ENCODE results near the gene VWA8. TPM values are rescaled to one million over a fixed set of nuclear protein-coding genes. Genes with fewer than 3 reads are reported as not detected.

VWA8 gene
- total RNA-seq, 1 donor: 33.2 TPM

- no peak for TF ChIP-seq CTCF (IDR thresholded peaks at IDR 0.05; ENCODE audit: insufficient read depth, low read depth, low read length)
- peak; percentile 34 for DNase-seq (ENCODE audit: low read depth)
- H3K4me3 ChIP-seq (ENCODE audit: low read depth, low read length): no peak overlapping the region
Observed at GRCh38 chr13:41944229-41944628, 16.7 kb downstream of the VWA8 start.

- no peak overlapping the region for H3K4me3 ChIP-seq (ENCODE audit: low read depth, low read length)
- peak; percentile 66 for DNase-seq (ENCODE audit: low read depth)
- peak; percentile 57 for TF ChIP-seq CTCF (IDR thresholded peaks at IDR 0.05; ENCODE audit: insufficient read depth, low read depth, low read length)
Observed at GRCh38 chr13:41942462-41943094, 18.3 kb downstream of the VWA8 start.

- no peak for TF ChIP-seq CTCF (IDR thresholded peaks at IDR 0.05; ENCODE audit: insufficient read depth, low read depth, low read length)
- no peak overlapping the region for H3K4me3 ChIP-seq (ENCODE audit: low read depth, low read length)
- DNase-seq (ENCODE audit: low read depth): no peak
Observed at GRCh38 chr13:41941174-41941573, 19.7 kb downstream of the VWA8 start.

GRCh38 chr13:41939398-41939797, 21.5 kb downstream of the VWA8 start:
- no peak for TF ChIP-seq CTCF (IDR thresholded peaks at IDR 0.05; ENCODE audit: insufficient read depth, low read depth, low read length)
- no peak for DNase-seq (ENCODE audit: low read depth)
- H3K4me3 ChIP-seq (ENCODE audit: low read depth, low read length): no peak overlapping the region

- no peak for TF ChIP-seq CTCF (IDR thresholded peaks at IDR 0.05; ENCODE audit: insufficient read depth, low read depth, low read length)
- no peak for DNase-seq (ENCODE audit: low read depth)
- H3K4me3 ChIP-seq (ENCODE audit: low read depth, low read length): no peak overlapping the region
Observed at GRCh38 chr13:41938918-41939317, 22.0 kb downstream of the VWA8 start.

- no peak for DNase-seq (ENCODE audit: low read depth)
- no peak overlapping the region for H3K4me3 ChIP-seq (ENCODE audit: low read depth, low read length)
- TF ChIP-seq CTCF (IDR thresholded peaks at IDR 0.05; ENCODE audit: insufficient read depth, low read depth, low read length): no peak
Observed at GRCh38 chr13:41937388-41937787, 23.5 kb downstream of the VWA8 start.

GRCh38 chr13:41935501-41935900, 25.4 kb downstream of the VWA8 start:
- H3K4me3 ChIP-seq (ENCODE audit: low read depth, low read length): no peak overlapping the region
- no peak for TF ChIP-seq CTCF (IDR thresholded peaks at IDR 0.05; ENCODE audit: insufficient read depth, low read depth, low read length)
- DNase-seq (ENCODE audit: low read depth): no peak
